ENCODE data around the gene STX1B.

The STX1B gene

GRCh38 chr16:30974348-30974747 is 36.1 kb downstream of the STX1B start:
- DNase-seq, result no peak

- DNase-seq, result no peak
Measured at GRCh38 chr16:30972872-30973271, 37.6 kb downstream of the STX1B start.

- DNase-seq, result no peak
Measured at GRCh38 chr16:30971298-30971697, 39.1 kb downstream of the STX1B start.

GRCh38 chr16:30969246-30969842 is 41.1 kb downstream of the STX1B start:
- no peak for DNase-seq

GRCh38 chr16:30967795-30968194 is 42.6 kb downstream of the STX1B start:
- DNase-seq, result no peak

- no peak for DNase-seq
Measured at GRCh38 chr16:30966033-30966619, 44.3 kb downstream of the STX1B start.

- DNase-seq, result no peak
Measured at GRCh38 chr16:30965436-30965835, 45.0 kb downstream of the STX1B start.

- DNase-seq, result no peak
Measured at GRCh38 chr16:30964574-30965226, 45.7 kb downstream of the STX1B start.

- DNase-seq, result no peak
Measured at GRCh38 chr16:30963925-30964511, 46.4 kb downstream of the STX1B start.

GRCh38 chr16:30961384-30961783 is 49.1 kb downstream of the STX1B start:
- no peak for DNase-seq

- DNase-seq, result no peak
Measured at GRCh38 chr16:30958175-30959079, 52.0 kb downstream of the STX1B start.

- DNase-seq, result peak; percentile 98
Measured at GRCh38 chr16:30957456-30958174, 52.8 kb downstream of the STX1B start, which contains the start of gene SETD1A. Gene SETD1A (plus strand): TSS chr16:30957754. CDS start chr16:30958732, 978 bp downstream.

- peak; percentile 95 to 96 for DNase-seq
Measured at GRCh38 chr16:30956601-30957455, 53.6 kb downstream of the STX1B start.

GRCh38 chr16:30954993-30955392 is 55.4 kb downstream of the STX1B start:
- DNase-seq, result no peak

- DNase-seq, result peak; percentile 71 to 73
Measured at GRCh38 chr16:30953511-30954124, 56.8 kb downstream of the STX1B start.

GRCh38 chr16:30953111-30953510 is 57.3 kb downstream of the STX1B start:
- no peak for DNase-seq

GRCh38 chr16:30951750-30952149 is 58.7 kb downstream of the STX1B start:
- DNase-seq, result no peak

- no peak for DNase-seq
Measured at GRCh38 chr16:30951193-30951592, 59.2 kb downstream of the STX1B start.

GRCh38 chr16:30950516-30951065 is 59.8 kb downstream of the STX1B start:
- no peak for DNase-seq

Data from activated CD4-positive, alpha-beta T cell treated with anti-CD3 and anti-CD28 coated beads, Interleukin-2, amount 50 U/mL, for 48 hours (primary cell).